Progenitor cell of endocrine pancreas (in vitro differentiated cells): ENCODE measurements around the gene TOR1AIP1. TPM values are rescaled to one million over a fixed set of nuclear protein-coding genes. Genes with fewer than 3 reads are reported as not detected.
A peak's percentile ranks its signal among the peaks of the same experiment; 100 is the strongest.
"Not testable (repeated sequence)": the region's sequence is repeated elsewhere in the genome, so short reads cannot be mapped to it uniquely, and the experiment has no call there.

Experiments used
- DNase-seq: peaks from one replicate; pipeline ENCODE4 v3.0.0; 2021; ENCODE audit warnings: low spot score; ENCODE audit not compliant: unreplicated experiment
- H3K27ac Mint-ChIP-seq: 2 replicates; pipeline ENCODE4 v1.8.0; 2021; ENCODE audit warnings: mild to moderate bottlenecking, moderate library complexity, mixed read lengths
- H3K27me3 Mint-ChIP-seq: 2 replicates; pipeline ENCODE4 v1.8.0; 2021; ENCODE audit warnings: mixed read lengths
- H3K36me3 Mint-ChIP-seq: 2 replicates; pipeline ENCODE4 v1.8.0; 2022; ENCODE audit warnings: mixed read lengths; ENCODE audit not compliant: insufficient read depth
- H3K4me1 Mint-ChIP-seq: 2 replicates; pipeline ENCODE4 v1.8.0; 2021; ENCODE audit warnings: low read depth, mixed read lengths
- H3K4me3 Mint-ChIP-seq: 2 replicates; pipeline ENCODE4 v1.8.0; 2021; ENCODE audit warnings: low read depth, mild to moderate bottlenecking, moderate library complexity, mixed read lengths
- H3K9me3 Mint-ChIP-seq: 2 replicates; pipeline ENCODE4 v1.8.0; 2021; ENCODE audit warnings: low read depth, mixed read lengths
- CTCF ChIP-seq: fragments of 200-600 bp; sonication (generic); IDR thresholded peaks from one replicate; pipeline ENCODE4 v1.5.0; 2021; ENCODE audit warnings: antibody characterized with exemption, mild to moderate bottlenecking; ENCODE audit not compliant: unreplicated experiment
- total RNA-seq: library from RNA; stranded (reverse); gene quantifications from 2 replicates; pipeline ENCODE4 v1.2.1, GENCODE V29; 2021

The TOR1AIP1 gene
- total RNA-seq, 1 donor from 2014 or later = 32.0 TPM

- H3K4me1 Mint-ChIP-seq = peaks cover 18% of the 10 kb centered on the region
- H3K4me3 Mint-ChIP-seq = peak overlapping the region; percentile 91
- no peaks in the 10 kb centered on the region for H3K36me3 Mint-ChIP-seq
- H3K9me3 Mint-ChIP-seq = no peaks in the 10 kb centered on the region
- H3K27me3 Mint-ChIP-seq = no peaks in the 10 kb centered on the region
- no peak for DNase-seq
- peak; percentile 30 for TF ChIP-seq CTCF
- peak overlapping the region; percentile 84 for H3K27ac Mint-ChIP-seq
Observed at GRCh38 chr1:179953974-179954492, 71.9 kb downstream of the TOR1AIP1 start.

- H3K36me3 Mint-ChIP-seq = no peaks in the 10 kb centered on the region
- H3K4me3 Mint-ChIP-seq = peak within 1 kb of the TSS; percentile 91
Observed at GRCh38 chr1:179954493-179955286, 72.6 kb downstream of the TOR1AIP1 start, which contains the start of gene CEP350. CEP350 (plus strand) TSS chr1:179954810; CDS start chr1:179986182, 31,372 bp downstream.

GRCh38 chr1:179955287-179955680 lies 73.2 kb downstream of the TOR1AIP1 start:
- TF ChIP-seq CTCF = no peak
- DNase-seq = no peak
- Mint-ChIP-seq H3K4me1 (peaks cover 18% of the 10 kb centered on the region), H3K27me3 (no peaks in the 10 kb centered on the region), H3K27ac (peak overlapping the region; percentile 96), H3K36me3 (no peaks in the 10 kb centered on the region), H3K4me3 (peak overlapping the region; percentile 91), H3K9me3 (no peaks in the 10 kb centered on the region)

More at GRCh38 chr1:179954493-179955286, 72.6 kb downstream of the TOR1AIP1 start, which contains the start of gene CEP350:
- H3K9me3 Mint-ChIP-seq = no peaks in the 10 kb centered on the region
- TF ChIP-seq CTCF = no peak
- peaks cover 18% of the 10 kb centered on the region for H3K4me1 Mint-ChIP-seq
- peak within 1 kb of the TSS; percentile 96 for H3K27ac Mint-ChIP-seq
- no peaks in the 10 kb centered on the region for H3K27me3 Mint-ChIP-seq
- DNase-seq = peak; percentile 95

- Mint-ChIP-seq H3K36me3 (no peaks in the 10 kb centered on the region), H3K4me1 (peaks cover 18% of the 10 kb centered on the region), H3K27ac (peak overlapping the region; percentile 96), H3K4me3 (peak overlapping the region; percentile 91), H3K27me3 (no peaks in the 10 kb centered on the region), H3K9me3 (no peaks in the 10 kb centered on the region)
- TF ChIP-seq CTCF = no peak
- no peak for DNase-seq
Observed at GRCh38 chr1:179955731-179956130, 73.6 kb downstream of the TOR1AIP1 start.

GRCh38 chr1:179958359-179958758 lies 76.3 kb downstream of the TOR1AIP1 start:
- peaks cover 13% of the 10 kb centered on the region for H3K36me3 Mint-ChIP-seq
- H3K4me1 Mint-ChIP-seq = peaks cover 18% of the 10 kb centered on the region
- TF ChIP-seq CTCF = no peak
- H3K4me3 Mint-ChIP-seq = no peak overlapping the region
- no peak for DNase-seq
- H3K27me3 Mint-ChIP-seq = no peaks in the 10 kb centered on the region
- H3K9me3 Mint-ChIP-seq = peaks cover 3% of the 10 kb centered on the region
- H3K27ac Mint-ChIP-seq = no peak overlapping the region

GRCh38 chr1:179962168-179962567 lies 80.1 kb downstream of the TOR1AIP1 start:
- peaks cover 12% of the 10 kb centered on the region for H3K9me3 Mint-ChIP-seq
- H3K4me1 Mint-ChIP-seq, H3K27ac Mint-ChIP-seq, DNase-seq, H3K4me3 Mint-ChIP-seq, H3K27me3 Mint-ChIP-seq: not testable (repeated sequence)
- H3K36me3 Mint-ChIP-seq = peaks cover 18% of the 10 kb centered on the region
